HFF-Myc (cell line): ENCODE measurements around the gene GPR39.

Experiments used
- DNase-seq: peaks from one replicate; pipeline ENCODE4 v3.0.0-alpha.2; 2011; ENCODE audit warnings: low read depth; ENCODE audit errors: extremely low read depth
- H3K4me3 ChIP-seq: replicated peaks from 2 replicates; pipeline ENCODE4 v1.5.1; 2011; ENCODE audit warnings: low read depth, mild to moderate bottlenecking, control low read depth, low read length
- CTCF ChIP-seq: IDR thresholded peaks from 2 replicates; pipeline ENCODE4 v1.5.1; 2012; ENCODE audit warnings: mild to moderate bottlenecking, low read depth, low read length, control low read depth; ENCODE audit errors: missing control alignments

The GPR39 gene

GRCh38 chr2:132417430-132418035 is 928 bp downstream of the GPR39 start:
- no peak for TF ChIP-seq CTCF
- DNase-seq, result no peak
- no peak overlapping the region for H3K4me3 ChIP-seq

GRCh38 chr2:132419235-132419634 is 2.6 kb downstream of the GPR39 start:
- no peak for DNase-seq
- TF ChIP-seq CTCF, result no peak
- H3K4me3 ChIP-seq, result no peak overlapping the region

GRCh38 chr2:132419941-132420340 is 3.3 kb downstream of the GPR39 start:
- H3K4me3 ChIP-seq, result no peak overlapping the region
- no peak for TF ChIP-seq CTCF
- DNase-seq, result no peak

GRCh38 chr2:132420816-132421805 is 4.5 kb downstream of the GPR39 start:
- TF ChIP-seq CTCF, result no peak
- no peak for DNase-seq

GRCh38 chr2:132422736-132423135 is 6.1 kb downstream of the GPR39 start:
- H3K4me3 ChIP-seq, result no peak overlapping the region
- no peak for DNase-seq
- no peak for TF ChIP-seq CTCF

More at GRCh38 chr2:132420816-132421805, 4.5 kb downstream of the GPR39 start:
- no peak overlapping the region for H3K4me3 ChIP-seq

- H3K4me3 ChIP-seq, result no peak overlapping the region
- no peak for DNase-seq
These were observed 8.0 kb downstream of the GPR39 start for GRCh38 chr2:132424526-132425121.

More at GRCh38 chr2:132424526-132425121, 8.0 kb downstream of the GPR39 start:
- no peak for TF ChIP-seq CTCF
